Measurements from ENCODE around the gene CEP131. TPM values are rescaled to one million over a fixed set of nuclear protein-coding genes. Genes with fewer than 3 reads are reported as not detected.

Gene CEP131
- total and polyA plus RNA-seq, 2 of the 4 experiments (the other 2 are of a cell fraction) = 4.8 to 9.6 TPM

- H2BK20ac ChIP-seq (ENCODE audit: low read depth, low read length) = no peak overlapping the region
- no peak overlapping the region for H3K27ac ChIP-seq (ENCODE audit: insufficient read depth, low read length)
- BruUV-seq (replicated peaks) = no TSS peak
- no peak overlapping the region for H4K8ac ChIP-seq (ENCODE audit: low read depth in 2 of 2, low read length in 2 of 2)
- H2BK120ac ChIP-seq (ENCODE audit: low read depth, low read length) = no peak overlapping the region
- no peak overlapping the region for H2AFZ ChIP-seq (replicated peaks; ENCODE audit: low read length, poor library complexity)
- WGBS, 2 experiments (ENCODE audit: extremely low coverage in 2 of 2, insufficient read length in 1 of 2) = 85% methylated on average over 8 of the region's 15 CpGs; no CpG with 5 or more reads in 1 of the 2 experiments
- no peak overlapping the region for H2BK15ac ChIP-seq (ENCODE audit: low read depth, low read length)
- no peak overlapping the region for H4K91ac ChIP-seq (ENCODE audit: insufficient read depth, low read depth, low read length)
- H3K9me1 ChIP-seq (ENCODE audit: insufficient read depth, low read length) = no peaks in the 10 kb centered on the region
- no peak overlapping the region for H2AK9ac ChIP-seq (replicated peaks; ENCODE audit: low read depth, low read length, poor library complexity)
- in situ Hi-C loops (cut with MboI; ENCODE audit: low sequenced_read_pairs) = no loop called here
- H3K27me3 ChIP-seq (ENCODE audit: control insufficient read depth, insufficient read depth, low read length) = peaks cover 35% of the 10 kb centered on the region; the same call in 1 of the 2 replicates
- no peak overlapping the region for H3K18ac ChIP-seq (ENCODE audit: low read depth, low read length)
- no peaks in the 10 kb centered on the region for H4K20me1 ChIP-seq (ENCODE audit: insufficient read depth, low read length)
- no peak overlapping the region for H4K5ac ChIP-seq (ENCODE audit: low read depth, low read length)
- no peak overlapping the region for H3K56ac ChIP-seq (ENCODE audit: extremely low read depth, insufficient read depth, low read length)
- dilution Hi-C loops (cut with HindIII; ENCODE audit: low sequenced_read_pairs, unreplicated experiment) = no loop called here
- H2AK5ac ChIP-seq (ENCODE audit: low read depth, low read length) = no peak overlapping the region
- ChIA-PET POLR2A (ENCODE audit: unreplicated experiment) (no interaction called here), CTCF (no interaction called here)
- no peak overlapping the region for H3K9ac ChIP-seq (ENCODE audit: low read depth, low read length)
- H3K4me2 ChIP-seq (ENCODE audit: low read depth, low read length) = no peak overlapping the region
- no peak overlapping the region for H3K14ac ChIP-seq (replicated peaks; ENCODE audit: low read depth, low read length)
- H3K4me3 ChIP-seq (ENCODE audit: insufficient read depth, low read depth, low read length) = no peak overlapping the region
- no peaks in the 10 kb centered on the region for H3K36me3 ChIP-seq (ENCODE audit: control insufficient read depth, insufficient read depth, low read length)
- no peak overlapping the region for H3K23ac ChIP-seq (ENCODE audit: low read depth, low read length)
- H3K4me1 ChIP-seq (ENCODE audit: control insufficient read depth, insufficient read depth, low read length) = no peaks in the 10 kb centered on the region
- no peak for ATAC-seq (ENCODE audit: low read depth)
- H3K9me3 ChIP-seq (ENCODE audit: control insufficient read depth, insufficient read depth, low read length) = no peaks in the 10 kb centered on the region
- no peak for TF ChIP-seq BHLHE40 (IDR thresholded peaks at IDR 0.05; ENCODE audit: low read depth, low read length)
- TF ChIP-seq RAD21 (IDR thresholded peaks at IDR 0.05; ENCODE audit: low read length) = no peak
- no peak for TF ChIP-seq POLR2A (IDR thresholded peaks at IDR 0.05; ENCODE audit: low read depth, low read length)
- TF ChIP-seq FOS (IDR thresholded peaks at IDR 0.05; ENCODE audit: low read depth, low read length) = no peak
- no peak for TF ChIP-seq USF2 (IDR thresholded peaks at IDR 0.05; ENCODE audit: low read depth, low read length)
- TF ChIP-seq, protein P1, sequence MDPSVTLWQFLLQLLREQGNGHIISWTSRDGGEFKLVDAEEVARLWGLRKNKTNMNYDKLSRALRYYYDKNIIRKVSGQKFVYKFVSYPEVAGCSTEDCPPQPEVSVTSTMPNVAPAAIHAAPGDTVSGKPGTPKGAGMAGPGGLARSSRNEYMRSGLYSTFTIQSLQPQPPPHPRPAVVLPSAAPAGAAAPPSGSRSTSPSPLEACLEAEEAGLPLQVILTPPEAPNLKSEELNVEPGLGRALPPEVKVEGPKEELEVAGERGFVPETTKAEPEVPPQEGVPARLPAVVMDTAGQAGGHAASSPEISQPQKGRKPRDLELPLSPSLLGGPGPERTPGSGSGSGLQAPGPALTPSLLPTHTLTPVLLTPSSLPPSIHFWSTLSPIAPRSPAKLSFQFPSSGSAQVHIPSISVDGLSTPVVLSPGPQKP (IDR thresholded peaks at IDR 0.05; ENCODE audit: borderline replicate concordance, low read depth, low read length) = no peak
- no peak for TF ChIP-seq RFX5 (IDR thresholded peaks at IDR 0.05; ENCODE audit: low read depth, low read length)
- no peak for TF ChIP-seq CTCF (conservative IDR thresholded peaks at IDR 0.05; ENCODE audit: low read depth, low read length)
- no peak for TF ChIP-seq MAFK (IDR thresholded peaks at IDR 0.05; ENCODE audit: low read depth, low read length)
- TF ChIP-seq MAZ (IDR thresholded peaks at IDR 0.05; ENCODE audit: borderline replicate concordance, low read depth, low read length) = no peak
- no peak for TF ChIP-seq CHD1 (IDR thresholded peaks at IDR 0.05; ENCODE audit: low read depth, low read length)
- TF ChIP-seq CEBPB (IDR thresholded peaks at IDR 0.05; ENCODE audit: low read depth, low read length) = no peak
- TF ChIP-seq SMC3 (IDR thresholded peaks at IDR 0.05; ENCODE audit: low read depth, low read length) = no peak
- TF ChIP-seq RCOR1 (IDR thresholded peaks at IDR 0.05; ENCODE audit: insufficient replicate concordance, low read length) = no peak
- TF ChIP-seq NFE2L2 (IDR thresholded peaks at IDR 0.05; ENCODE audit: low read depth, low read length) = no peak
- intact Hi-C loops (cut with micrococcal nuclease) = no loop called here
- H3K4ac ChIP-seq (ENCODE audit: low read depth, low read length) = no peak overlapping the region
- H2BK5ac ChIP-seq (ENCODE audit: low read depth, low read length, poor library complexity, severe bottlenecking) = no peak overlapping the region
- DNase-seq = no peak
- no peaks in the 10 kb centered on the region for H3K79me1 ChIP-seq (ENCODE audit: low read depth in 1 of 2, low read length in 2 of 2)
Observed at GRCh38 chr17:81161536-81161935, 61.2 kb downstream of the CEP131 start.

Data from IMR-90 (cell line).